Keratinocyte (primary cell): Measurements from ENCODE around the gene CTNNA3.

ENCODE experiments used
- EZH2 ChIP-seq: IDR thresholded peaks from one replicate; pipeline ENCODE4 v1.6.1; 2012; ENCODE audit warnings: inconsistent platforms, mild to moderate bottlenecking, low read length, moderate library complexity
- TF ChIP-seq, protein P1 (sequence below), 3 experiments: IDR thresholded peaks in 1 of 3; conservative IDR thresholded peaks in 1 of 3; optimal IDR thresholded peaks in 1 of 3; 2 replicates in 2 of 3; 3 replicates in 1 of 3; pipeline versions ENCODE3 to v1.5.1; 2011; ENCODE audit warnings: low read length in 3 of 3, mild to moderate bottlenecking in 3 of 3, moderate library complexity in 2 of 3, control low read depth in 1 of 3, inconsistent platforms in 1 of 3; ENCODE audit not compliant: insufficient read depth in 2 of 3; ENCODE audit errors: extremely low read depth in 1 of 3

DNA sequence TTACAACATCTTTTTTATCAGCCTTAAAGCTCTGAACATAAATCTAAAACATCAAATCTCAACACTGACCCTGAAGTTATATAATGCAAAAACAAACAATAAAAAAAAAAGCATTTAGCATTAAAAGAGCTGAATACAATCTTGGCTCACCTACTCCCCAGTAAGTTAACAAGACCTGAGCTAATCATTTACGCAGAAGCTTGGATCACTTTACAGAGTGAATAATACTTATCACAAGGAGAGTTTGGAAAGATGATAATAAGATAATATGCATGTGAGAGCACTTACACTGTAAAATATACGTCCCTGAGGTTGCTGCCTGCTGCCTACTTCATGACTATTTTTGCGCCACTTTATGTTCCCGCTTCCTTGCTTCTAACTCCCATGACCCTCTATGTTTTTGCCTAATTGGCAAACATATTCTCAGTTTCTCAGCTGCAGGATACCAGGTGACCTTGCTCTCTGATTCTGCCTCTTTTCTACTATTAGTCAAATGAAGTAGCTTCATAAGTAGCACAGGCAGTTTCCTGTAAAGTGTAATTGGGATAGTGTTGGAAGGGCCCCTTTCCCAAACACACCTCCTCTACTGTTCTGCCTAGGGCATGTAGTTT lies 436.6 kb downstream of the CTNNA3 start:
- TF ChIP-seq, protein P1, sequence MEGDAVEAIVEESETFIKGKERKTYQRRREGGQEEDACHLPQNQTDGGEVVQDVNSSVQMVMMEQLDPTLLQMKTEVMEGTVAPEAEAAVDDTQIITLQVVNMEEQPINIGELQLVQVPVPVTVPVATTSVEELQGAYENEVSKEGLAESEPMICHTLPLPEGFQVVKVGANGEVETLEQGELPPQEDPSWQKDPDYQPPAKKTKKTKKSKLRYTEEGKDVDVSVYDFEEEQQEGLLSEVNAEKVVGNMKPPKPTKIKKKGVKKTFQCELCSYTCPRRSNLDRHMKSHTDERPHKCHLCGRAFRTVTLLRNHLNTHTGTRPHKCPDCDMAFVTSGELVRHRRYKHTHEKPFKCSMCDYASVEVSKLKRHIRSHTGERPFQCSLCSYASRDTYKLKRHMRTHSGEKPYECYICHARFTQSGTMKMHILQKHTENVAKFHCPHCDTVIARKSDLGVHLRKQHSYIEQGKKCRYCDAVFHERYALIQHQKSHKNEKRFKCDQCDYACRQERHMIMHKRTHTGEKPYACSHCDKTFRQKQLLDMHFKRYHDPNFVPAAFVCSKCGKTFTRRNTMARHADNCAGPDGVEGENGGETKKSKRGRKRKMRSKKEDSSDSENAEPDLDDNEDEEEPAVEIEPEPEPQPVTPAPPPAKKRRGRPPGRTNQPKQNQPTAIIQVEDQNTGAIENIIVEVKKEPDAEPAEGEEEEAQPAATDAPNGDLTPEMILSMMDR (optimal IDR thresholded peaks at IDR 0.05 in 1 of 3, IDR thresholded peaks at IDR 0.05 in 1 of 3, conservative IDR thresholded peaks at IDR 0.05 in 1 of 3; ENCODE audit: extremely low read depth in 1 of 3, insufficient read depth in 2 of 3, low read length in 3 of 3): no peak
- TF ChIP-seq EZH2: no peak
